HEK293T (cell line): ENCODE data around the gene ITGAE.

ENCODE experiments used
- ARNT ChIP-seq: fragments of 450-650 bp; IDR thresholded peaks from 2 replicates; pipeline ENCODE4 v1.6.1; 2017; ENCODE audit warnings: mild to moderate bottlenecking
- BHLHE40 ChIP-seq: fragments of 450-650 bp; IDR thresholded peaks from 2 replicates; pipeline ENCODE4 v1.6.1; 2016; ENCODE audit warnings: mild to moderate bottlenecking, moderate library complexity, borderline replicate concordance
- FOXA1 ChIP-seq: fragments of 450-650 bp; IDR thresholded peaks from 2 replicates; pipeline ENCODE4 v1.6.1; 2016; ENCODE audit warnings: mild to moderate bottlenecking
- FOXK2 ChIP-seq: fragments of 450-650 bp; IDR thresholded peaks from 2 replicates; pipeline ENCODE4 v1.6.1; 2016; ENCODE audit warnings: mild to moderate bottlenecking
- FOXM1 ChIP-seq: fragments of 450-650 bp; IDR thresholded peaks from 2 replicates; pipeline ENCODE4 v1.6.1; 2017; ENCODE audit warnings: mild to moderate bottlenecking, borderline replicate concordance
- HDGF ChIP-seq: fragments of 450-650 bp; IDR thresholded peaks from 2 replicates; pipeline ENCODE4 v1.6.1; 2017; ENCODE audit warnings: antibody characterized with exemption, borderline replicate concordance
- LEF1 ChIP-seq: fragments of 450-650 bp; IDR thresholded peaks from 2 replicates; pipeline ENCODE4 v1.6.1; 2017; ENCODE audit warnings: mild to moderate bottlenecking, borderline replicate concordance
- SP1 ChIP-seq: fragments of 450-650 bp; IDR thresholded peaks from 2 replicates; pipeline ENCODE4 v1.6.1; 2017
- SUZ12 ChIP-seq: fragments of 450-650 bp; IDR thresholded peaks from 2 replicates; pipeline ENCODE4 v1.6.1; 2016; ENCODE audit warnings: mild to moderate bottlenecking
- TARDBP ChIP-seq: fragments of 450-650 bp; IDR thresholded peaks from 2 replicates; pipeline ENCODE4 v1.6.1; 2016
- ZNF384 ChIP-seq: fragments of 450-650 bp; IDR thresholded peaks from 2 replicates; pipeline ENCODE4 v1.6.1; 2016
- TF ChIP-seq, protein P1 (sequence below): fragments of 450-650 bp; IDR thresholded peaks from 2 replicates; pipeline ENCODE4 v1.6.1; 2016

DNA sequence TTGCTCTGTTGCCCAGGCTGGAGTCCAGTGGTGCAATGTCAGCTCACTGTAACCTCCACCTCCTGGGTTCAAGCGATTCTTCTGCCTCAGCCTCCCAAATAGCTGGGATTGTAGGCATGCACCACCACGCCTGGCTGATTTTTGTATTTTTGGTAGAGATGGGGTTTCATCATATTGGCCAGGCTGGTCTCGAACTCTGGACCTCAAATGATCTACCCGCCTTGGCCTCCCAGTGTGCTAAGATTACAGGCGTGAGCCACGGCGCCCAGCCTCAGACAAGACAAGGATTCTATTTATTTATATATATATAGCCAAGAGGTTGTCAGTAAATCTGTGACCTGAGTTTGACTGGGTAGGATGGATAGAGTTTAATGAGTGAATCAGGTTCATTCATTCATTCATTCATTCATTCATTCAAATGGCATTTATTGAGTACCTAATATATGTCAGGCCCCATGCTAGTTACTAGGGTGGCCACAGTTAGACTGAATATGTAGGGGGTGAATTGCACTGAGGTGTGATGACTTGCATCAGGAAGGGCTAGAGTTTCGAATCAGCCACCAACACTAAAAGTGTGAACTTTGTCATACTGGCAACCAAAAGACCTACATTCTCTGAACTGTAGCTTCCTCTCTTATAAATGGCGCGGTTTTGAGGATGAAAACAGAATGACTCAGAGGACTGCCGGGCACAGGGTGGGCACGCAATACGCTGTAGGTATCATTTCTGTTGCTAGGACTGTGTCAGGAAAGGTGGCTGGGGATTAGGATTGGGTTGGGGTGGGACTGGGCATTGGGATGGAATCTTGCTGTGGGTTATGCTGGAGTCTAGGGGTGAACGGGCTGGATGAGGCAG lies 37.8 kb downstream of the ITGAE start:
- TF ChIP-seq FOXM1 (no peak), SP1 (no peak), HDGF (no peak), LEF1 (no peak), FOXK2 (no peak), ARNT (no peak), SUZ12 (no peak), ZNF384 (no peak), FOXA1 (no peak), BHLHE40 (no peak), TARDBP (no peak)
- TF ChIP-seq, protein P1, sequence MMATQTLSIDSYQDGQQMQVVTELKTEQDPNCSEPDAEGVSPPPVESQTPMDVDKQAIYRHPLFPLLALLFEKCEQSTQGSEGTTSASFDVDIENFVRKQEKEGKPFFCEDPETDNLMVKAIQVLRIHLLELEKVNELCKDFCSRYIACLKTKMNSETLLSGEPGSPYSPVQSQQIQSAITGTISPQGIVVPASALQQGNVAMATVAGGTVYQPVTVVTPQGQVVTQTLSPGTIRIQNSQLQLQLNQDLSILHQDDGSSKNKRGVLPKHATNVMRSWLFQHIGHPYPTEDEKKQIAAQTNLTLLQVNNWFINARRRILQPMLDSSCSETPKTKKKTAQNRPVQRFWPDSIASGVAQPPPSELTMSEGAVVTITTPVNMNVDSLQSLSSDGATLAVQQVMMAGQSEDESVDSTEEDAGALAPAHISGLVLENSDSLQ: no peak
